Stomach (tissue), 4 donors: ENCODE data around the gene FAM53C.

Experiments used
- CTCF ChIP-seq, 7 experiments: fragments of 450-650 bp in 4 of 7; fragments of 200-600 bp in 3 of 7; sonication (generic) in 3 of 7; IDR thresholded peaks; one replicate each; pipeline ENCODE4 v1.5.1; 2016 to 2019; ENCODE audit warnings: antibody characterized with exemption in 7 of 7, control low read depth in 2 of 7, mild to moderate bottlenecking in 1 of 7
- POLR2A ChIP-seq, 4 donors: fragments of 450-650 bp; IDR thresholded peaks; one replicate each; pipeline ENCODE4 v1.6.1; 2016; ENCODE audit warnings: antibody characterized with exemption in 4 of 4, control low read depth in 2 of 4, mild to moderate bottlenecking in 1 of 4, moderate library complexity in 1 of 4
- POLR2AphosphoS5 ChIP-seq, 3 donors: sonication (generic); formaldehyde crosslinking; IDR thresholded peaks; one replicate each; pipeline ENCODE4 v1.6.1; 2016; ENCODE audit warnings: antibody characterized with exemption in 3 of 3

DNA sequence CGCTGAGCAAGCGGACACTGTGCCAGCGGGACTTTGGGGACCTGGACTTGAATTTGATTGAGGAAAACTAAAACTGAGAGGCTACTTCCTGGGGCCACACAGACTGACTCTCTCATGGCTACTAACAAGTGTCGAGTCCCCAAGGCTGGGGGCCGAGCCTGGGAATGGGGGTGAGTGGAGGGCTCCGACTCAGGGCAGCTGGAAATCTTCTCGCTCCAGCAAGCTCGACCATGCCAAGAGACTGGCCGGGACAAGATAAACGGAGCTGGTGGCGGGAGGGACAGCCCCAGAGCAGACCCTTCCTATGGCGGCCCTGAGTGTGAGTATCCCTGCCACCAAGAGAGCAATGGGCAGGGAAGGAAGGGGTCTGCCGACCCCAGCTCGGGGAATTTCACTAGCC is 8.8 kb downstream of the FAM53C start:
- no peak for TF ChIP-seq CTCF (IDR thresholded peaks at IDR 0.05)
- no peak for TF ChIP-seq POLR2A (IDR thresholded peaks at IDR 0.05)
- no peak for TF ChIP-seq POLR2AphosphoS5 (IDR thresholded peaks at IDR 0.05)
